HEK293 (cell line): Measurements from ENCODE around the gene DAZAP1.

Experiments
- CTCF ChIA-PET: fragments of 350-600 bp; formaldehyde crosslinking; extraction: SDS; loops from one replicate; lab custom pipeline; 2021; ENCODE audit warnings: antibody characterized with exemption; lab: Yijun Ruan, JAX
- POLR2A ChIA-PET: fragments of 300-600 bp; formaldehyde crosslinking; extraction: SDS; loops from one replicate; lab custom pipeline; 2020; ENCODE audit warnings: antibody characterized with exemption, inconsistent platforms; lab: Yijun Ruan, JAX
- H3K27ac ChIP-seq: fragments of 200-500 bp; sonication (Bioruptor generic); 2 replicates; pipeline ENCODE4 v1.5.1; 2014; ENCODE audit warnings: low read depth, low read length, control low read depth, inconsistent platforms; ENCODE audit errors: extremely low read depth
- H3K36me3 ChIP-seq, 2 experiments: fragments of 200-500 bp in 1 of 2; sonication (Bioruptor generic) in 1 of 2; 1 replicate in 1 of 2; 2 replicates in 1 of 2; pipeline ENCODE4 v1.5.1; 2014 to 2017; ENCODE audit warnings: inconsistent platforms in 2 of 2, low read length in 2 of 2; ENCODE audit not compliant: control insufficient read depth in 2 of 2, insufficient read depth in 1 of 2
- H3K4me1 ChIP-seq: fragments of 200-500 bp; sonication (Bioruptor generic); 2 replicates; pipeline ENCODE4 v1.5.1; 2014; ENCODE audit warnings: mild to moderate bottlenecking, low read length, inconsistent platforms; ENCODE audit not compliant: control insufficient read depth, insufficient read depth
- H3K4me3 ChIP-seq: 2 replicates; pipeline ENCODE4 v1.5.1; 2011; ENCODE audit warnings: low read depth, mild to moderate bottlenecking, control low read depth, low read length, moderate library complexity
- H3K9me3 ChIP-seq: fragments of 200-500 bp; sonication (Bioruptor generic); 2 replicates; pipeline ENCODE4 v1.5.1; 2014; ENCODE audit warnings: low read depth, low read length, inconsistent platforms; ENCODE audit not compliant: control insufficient read depth, insufficient read depth
- ATF2 ChIP-seq: fragments of 450-650 bp; formaldehyde crosslinking; IDR thresholded peaks from 2 replicates; pipeline ENCODE4 v1.5.1; 2016; ENCODE audit warnings: missing biosample characterization, missing genetic modification characterization, low read depth
- GFI1B ChIP-seq: fragments of 450-650 bp; formaldehyde crosslinking; IDR thresholded peaks from 2 replicates; pipeline ENCODE4 v1.5.1; 2016; ENCODE audit warnings: missing biosample characterization, missing genetic modification characterization
- KLF10 ChIP-seq: fragments of 450-650 bp; IDR thresholded peaks from 2 replicates; pipeline ENCODE4 v1.5.1; 2018; ENCODE audit warnings: missing biosample characterization, mild to moderate bottlenecking, missing genetic modification characterization
- MZF1 ChIP-seq: fragments of 450-650 bp; formaldehyde crosslinking; IDR thresholded peaks from 2 replicates; pipeline ENCODE4 v1.5.1; 2017; ENCODE audit warnings: missing biosample characterization, missing genetic modification characterization, borderline replicate concordance
- PATZ1 ChIP-seq: fragments of 450-650 bp; formaldehyde crosslinking; IDR thresholded peaks from 2 replicates; pipeline ENCODE4 v1.5.1; 2016; ENCODE audit warnings: missing biosample characterization, missing genetic modification characterization
- SCRT1 ChIP-seq: fragments of 450-650 bp; formaldehyde crosslinking; IDR thresholded peaks from 2 replicates; pipeline ENCODE4 v1.5.1; 2016; ENCODE audit warnings: missing biosample characterization, missing genetic modification characterization, borderline replicate concordance
- SP2 ChIP-seq: fragments of 450-650 bp; formaldehyde crosslinking; IDR thresholded peaks from 2 replicates; pipeline ENCODE4 v1.5.1; 2016; ENCODE audit warnings: missing biosample characterization, missing genetic modification characterization
- ZNF10 ChIP-seq: fragments of 450-650 bp; formaldehyde crosslinking; IDR thresholded peaks from 2 replicates; pipeline ENCODE4 v1.5.1; 2017; ENCODE audit warnings: missing biosample characterization, missing genetic modification characterization
- ZNF121 ChIP-seq: fragments of 450-650 bp; formaldehyde crosslinking; IDR thresholded peaks from 2 replicates; pipeline ENCODE4 v1.5.1; 2016; ENCODE audit warnings: missing biosample characterization, missing genetic modification characterization
- ZNF202 ChIP-seq: fragments of 450-650 bp; formaldehyde crosslinking; IDR thresholded peaks from 2 replicates; pipeline ENCODE4 v1.5.1; 2016; ENCODE audit warnings: missing biosample characterization, missing genetic modification characterization, borderline replicate concordance
- ZNF239 ChIP-seq: fragments of 450-650 bp; formaldehyde crosslinking; IDR thresholded peaks from 2 replicates; pipeline ENCODE4 v1.5.1; 2016; ENCODE audit warnings: missing biosample characterization, missing genetic modification characterization
- ZNF266 ChIP-seq: fragments of 450-650 bp; formaldehyde crosslinking; IDR thresholded peaks from 2 replicates; pipeline ENCODE4 v1.5.1; 2016; ENCODE audit warnings: missing biosample characterization, missing genetic modification characterization, low read depth
- ZNF280D ChIP-seq: fragments of 450-650 bp; formaldehyde crosslinking; IDR thresholded peaks from 2 replicates; pipeline ENCODE4 v1.5.1; 2016; ENCODE audit warnings: missing biosample characterization, missing genetic modification characterization
- ZNF311 ChIP-seq: fragments of 450-650 bp; formaldehyde crosslinking; IDR thresholded peaks from 2 replicates; pipeline ENCODE4 v1.5.1; 2017; ENCODE audit warnings: missing biosample characterization, missing genetic modification characterization, borderline replicate concordance
- ZNF426 ChIP-seq: fragments of 450-650 bp; formaldehyde crosslinking; IDR thresholded peaks from 2 replicates; pipeline ENCODE4 v1.5.1; 2017; ENCODE audit warnings: missing biosample characterization, missing genetic modification characterization, mild to moderate bottlenecking, inconsistent platforms, moderate library complexity
- ZNF514 ChIP-seq: fragments of 450-650 bp; formaldehyde crosslinking; IDR thresholded peaks from 2 replicates; pipeline ENCODE4 v1.5.1; 2016; ENCODE audit warnings: missing biosample characterization, missing genetic modification characterization
- ZNF544 ChIP-seq: fragments of 450-650 bp; formaldehyde crosslinking; IDR thresholded peaks from 2 replicates; pipeline ENCODE4 v1.5.0; 2017; ENCODE audit warnings: missing biosample characterization, missing genetic modification characterization
- ZNF571 ChIP-seq: fragments of 450-650 bp; formaldehyde crosslinking; IDR thresholded peaks from 2 replicates; pipeline ENCODE4 v1.5.0; 2017; ENCODE audit warnings: missing biosample characterization, missing genetic modification characterization
- ZNF600 ChIP-seq: fragments of 450-650 bp; formaldehyde crosslinking; IDR thresholded peaks from 2 replicates; pipeline ENCODE4 v1.5.1; 2016; ENCODE audit warnings: missing biosample characterization, missing genetic modification characterization
- ZNF610 ChIP-seq: fragments of 450-650 bp; formaldehyde crosslinking; IDR thresholded peaks from 2 replicates; pipeline ENCODE4 v1.5.1; 2016; ENCODE audit warnings: missing biosample characterization, missing genetic modification characterization, borderline replicate concordance
- ZNF621 ChIP-seq: fragments of 450-650 bp; formaldehyde crosslinking; IDR thresholded peaks from 2 replicates; pipeline ENCODE4 v1.5.1; 2017; ENCODE audit warnings: missing biosample characterization, missing genetic modification characterization
- ZNF629 ChIP-seq: fragments of 450-650 bp; formaldehyde crosslinking; IDR thresholded peaks from 2 replicates; pipeline ENCODE4 v1.5.1; 2017; ENCODE audit warnings: missing biosample characterization, missing genetic modification characterization
- ZNF677 ChIP-seq: fragments of 450-650 bp; IDR thresholded peaks from 2 replicates; pipeline ENCODE4 v1.5.0; 2018; ENCODE audit warnings: missing biosample characterization, mild to moderate bottlenecking, missing genetic modification characterization, moderate library complexity
- ZNF792 ChIP-seq: fragments of 450-650 bp; formaldehyde crosslinking; IDR thresholded peaks from 2 replicates; pipeline ENCODE4 v1.5.1; 2016; ENCODE audit warnings: missing biosample characterization, missing genetic modification characterization
- TF ChIP-seq, protein P1 (sequence below): fragments of 450-650 bp; formaldehyde crosslinking; IDR thresholded peaks from 2 replicates; pipeline ENCODE4 v1.5.1; 2016; ENCODE audit warnings: missing biosample characterization, missing genetic modification characterization
- TF ChIP-seq, protein P2 (sequence below): sonication (generic); formaldehyde crosslinking; IDR thresholded peaks from 2 replicates; pipeline ENCODE4 v1.8.1; 2022; ENCODE audit warnings: mild to moderate bottlenecking, moderate library complexity, missing genetic modification reagents
- TF ChIP-seq, protein P3 (sequence below): fragments of 450-650 bp; formaldehyde crosslinking; IDR thresholded peaks from 2 replicates; pipeline ENCODE4 v1.5.1; 2016; ENCODE audit warnings: missing biosample characterization, missing genetic modification characterization

The DAZAP1 gene

DNA sequence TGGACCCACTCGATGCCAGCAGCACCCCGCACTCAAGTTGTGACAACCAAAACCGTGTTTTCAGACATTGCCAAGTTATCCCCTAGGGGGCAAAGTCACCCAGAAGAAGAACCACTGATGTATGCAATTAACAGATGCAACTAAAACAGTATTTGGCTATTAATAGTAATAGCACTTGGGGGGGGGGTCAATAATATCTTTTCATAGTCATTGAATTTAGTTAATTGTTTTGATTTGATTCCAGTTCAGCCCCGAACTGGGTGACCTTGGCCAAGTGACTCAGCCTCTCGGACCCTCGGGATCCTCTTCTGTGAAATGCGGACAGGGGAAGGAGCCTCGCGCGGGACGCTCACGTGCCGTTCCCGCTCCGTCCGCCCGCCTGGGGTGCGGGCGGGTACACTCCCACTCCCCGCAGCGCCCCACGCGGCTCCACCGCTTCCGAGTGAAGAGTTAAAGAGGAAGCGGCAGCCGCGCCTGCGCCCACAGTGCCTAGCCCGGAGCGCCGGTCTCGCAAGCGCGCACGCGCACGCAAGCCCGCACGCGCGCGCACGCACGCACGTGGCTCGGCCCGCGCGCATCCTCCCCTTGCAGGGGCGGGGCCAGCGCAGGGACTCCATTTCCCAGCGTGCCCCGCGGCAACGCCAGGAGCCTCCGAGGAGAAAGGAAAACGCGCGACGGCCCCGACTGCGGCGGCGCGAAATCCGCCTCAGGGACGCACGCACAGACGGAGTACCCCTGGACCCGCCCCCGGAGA lies 435 bp upstream of the DAZAP1 start:
- ChIA-PET CTCF (interaction anchor here (0.6 kb wide), 1 partner anchor 30 kb away, joined by 3 read pairs; no protein-coding TSS in a partner anchor), POLR2A (no interaction called here)
- H3K27ac ChIP-seq = peak overlapping the region; percentile 98; the same call in 1 of the 2 replicates
- H3K4me1 ChIP-seq = peaks cover 9% of the 10 kb centered on the region
- H3K36me3 ChIP-seq = peaks cover 0 to 32% of the 10 kb centered on the region in 2 experiments; a peak in 1 of 3 replicates
- H3K9me3 ChIP-seq = no peaks in the 10 kb centered on the region
- H3K4me3 ChIP-seq = peak overlapping the region; percentile 53
- TF ChIP-seq, protein P1, sequence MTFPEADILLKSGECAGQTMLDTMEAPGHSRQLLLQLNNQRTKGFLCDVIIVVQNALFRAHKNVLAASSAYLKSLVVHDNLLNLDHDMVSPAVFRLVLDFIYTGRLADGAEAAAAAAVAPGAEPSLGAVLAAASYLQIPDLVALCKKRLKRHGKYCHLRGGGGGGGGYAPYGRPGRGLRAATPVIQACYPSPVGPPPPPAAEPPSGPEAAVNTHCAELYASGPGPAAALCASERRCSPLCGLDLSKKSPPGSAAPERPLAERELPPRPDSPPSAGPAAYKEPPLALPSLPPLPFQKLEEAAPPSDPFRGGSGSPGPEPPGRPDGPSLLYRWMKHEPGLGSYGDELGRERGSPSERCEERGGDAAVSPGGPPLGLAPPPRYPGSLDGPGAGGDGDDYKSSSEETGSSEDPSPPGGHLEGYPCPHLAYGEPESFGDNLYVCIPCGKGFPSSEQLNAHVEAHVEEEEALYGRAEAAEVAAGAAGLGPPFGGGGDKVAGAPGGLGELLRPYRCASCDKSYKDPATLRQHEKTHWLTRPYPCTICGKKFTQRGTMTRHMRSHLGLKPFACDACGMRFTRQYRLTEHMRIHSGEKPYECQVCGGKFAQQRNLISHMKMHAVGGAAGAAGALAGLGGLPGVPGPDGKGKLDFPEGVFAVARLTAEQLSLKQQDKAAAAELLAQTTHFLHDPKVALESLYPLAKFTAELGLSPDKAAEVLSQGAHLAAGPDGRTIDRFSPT (tag by site-specific recombination) = 0 out of 2 replicates have a peak, but pooled peaks have one; percentile 62
- TF ChIP-seq MZF1 (tag by site-specific recombination) (no peak), ZNF426 (tag by site-specific recombination) (no peak), ZNF544 (no peak), ZNF677 (tag by site-specific recombination) (peak; percentile 49; the same call in 1 of the 2 replicates), ZNF792 (tag by site-specific recombination) (no peak), ZNF10 (no peak), ZNF621 (tag by site-specific recombination) (no peak), SP2 (tag by site-specific recombination) (peak; percentile 88), KLF10 (tag by site-specific recombination) (0 out of 2 replicates have a peak, but pooled peaks have one; percentile 66), ZNF629 (tag by site-specific recombination) (peak; percentile 64; the same call in 1 of the 2 replicates), PATZ1 (tag by site-specific recombination) (peak; percentile 82), ZNF311 (no peak), GFI1B (no peak), ZNF266 (tag by site-specific recombination) (no peak), ZNF202 (tag by site-specific recombination) (no peak), ZNF121 (tag by site-specific recombination) (peak; percentile 48; the same call in 1 of the 2 replicates), ZNF239 (tag by site-specific recombination) (no peak), SCRT1 (tag by site-specific recombination) (no peak), ZNF280D (tag by site-specific recombination) (no peak), ATF2 (tag by site-specific recombination) (no peak), ZNF571 (tag by site-specific recombination) (no peak), ZNF610 (tag by site-specific recombination) (no peak), ZNF600 (tag by site-specific recombination) (peak; percentile 22; the same call in 1 of the 2 replicates), ZNF514 (no peak)
- TF ChIP-seq, protein P2, sequence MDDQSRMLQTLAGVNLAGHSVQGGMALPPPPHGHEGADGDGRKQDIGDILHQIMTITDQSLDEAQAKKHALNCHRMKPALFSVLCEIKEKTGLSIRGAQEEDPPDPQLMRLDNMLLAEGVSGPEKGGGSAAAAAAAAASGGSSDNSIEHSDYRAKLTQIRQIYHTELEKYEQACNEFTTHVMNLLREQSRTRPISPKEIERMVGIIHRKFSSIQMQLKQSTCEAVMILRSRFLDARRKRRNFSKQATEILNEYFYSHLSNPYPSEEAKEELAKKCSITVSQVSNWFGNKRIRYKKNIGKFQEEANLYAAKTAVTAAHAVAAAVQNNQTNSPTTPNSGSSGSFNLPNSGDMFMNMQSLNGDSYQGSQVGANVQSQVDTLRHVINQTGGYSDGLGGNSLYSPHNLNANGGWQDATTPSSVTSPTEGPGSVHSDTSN = peak; percentile 68; the same call in 1 of the 2 replicates
- TF ChIP-seq, protein P3, sequence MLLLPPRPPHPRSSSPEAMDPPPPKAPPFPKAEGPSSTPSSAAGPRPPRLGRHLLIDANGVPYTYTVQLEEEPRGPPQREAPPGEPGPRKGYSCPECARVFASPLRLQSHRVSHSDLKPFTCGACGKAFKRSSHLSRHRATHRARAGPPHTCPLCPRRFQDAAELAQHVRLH (tag by site-specific recombination) = 0 out of 2 replicates have a peak, but pooled peaks have one; percentile 44
